ENCODE results near the gene ARL4C.

The ARL4C gene

DNA sequence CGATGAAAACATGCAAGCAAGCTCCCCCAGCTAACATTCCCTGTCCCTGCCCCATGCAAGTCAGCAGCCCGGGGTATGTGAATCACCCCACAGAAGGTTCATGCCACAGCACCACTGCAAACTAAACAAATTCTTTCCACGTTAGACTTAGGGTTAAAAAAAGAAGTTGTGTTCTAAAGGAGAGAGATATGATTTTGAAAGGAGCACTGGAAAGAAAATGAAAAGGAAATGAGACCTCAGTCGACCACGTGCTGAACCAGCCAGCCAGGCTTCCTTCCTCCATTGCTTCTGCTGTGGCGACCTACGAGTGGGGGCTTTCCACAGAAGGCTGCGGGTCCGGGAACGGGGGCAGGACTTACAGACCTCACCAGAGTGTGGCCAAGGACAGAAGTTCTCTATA is 52.0 kb downstream of the ARL4C start:
- FAIRE-seq: no peak

DNA sequence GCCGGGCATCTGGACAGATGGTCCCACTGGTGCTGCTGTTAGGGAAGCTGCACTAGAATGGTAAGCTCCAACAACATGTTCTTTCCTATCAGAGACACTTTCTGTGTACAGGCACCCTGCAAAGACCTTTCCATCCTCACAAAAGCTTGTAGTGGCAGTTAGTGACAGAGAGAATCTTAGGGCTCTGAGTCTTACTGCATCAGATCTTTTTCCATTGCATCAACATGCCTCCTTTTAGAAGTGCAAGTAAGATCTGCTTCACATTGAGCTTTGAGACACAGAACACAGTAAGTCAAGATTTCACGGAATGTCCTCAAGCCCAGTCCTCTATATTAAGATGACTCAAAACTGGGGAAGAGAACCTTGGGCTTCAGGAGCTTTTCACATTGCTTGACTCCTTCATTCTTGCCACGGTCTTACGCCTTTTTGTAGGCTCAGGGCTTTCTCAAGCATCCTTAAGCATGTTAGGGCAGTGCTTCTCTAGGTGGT is 52.6 kb downstream of the ARL4C start:
- FAIRE-seq: no peak

Measured in colon (tissue), 2 donors.